NCI-H1694 (cell line): ENCODE results near the gene BRD7.
"Not testable (repeated sequence)": the region's sequence is repeated elsewhere in the genome, so short reads cannot be mapped to it uniquely, and the experiment has no call there.

ENCODE experiments used
- DNase-seq: peaks from one replicate; lab custom pipeline; 2025; lab: John Stamatoyannopoulos, UW

The BRD7 gene

DNA sequence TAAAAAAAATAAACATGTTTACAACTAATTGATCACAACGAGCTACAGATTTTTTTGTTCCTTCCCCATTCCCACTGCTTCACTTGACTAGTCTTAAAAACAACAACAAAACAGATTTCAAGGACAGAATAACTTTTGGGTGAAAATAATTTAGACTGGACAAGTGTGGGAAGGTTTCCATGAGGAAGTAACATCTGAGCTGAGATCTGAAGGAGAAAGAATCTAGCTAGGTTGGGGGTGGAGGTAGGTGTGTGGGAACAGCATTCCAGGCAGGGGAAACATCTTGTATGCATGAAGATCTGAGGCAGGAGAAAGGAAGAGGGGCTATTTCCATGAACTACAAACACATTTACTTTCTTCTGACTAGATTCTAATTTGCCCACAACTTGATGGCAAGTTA, 9.2 kb downstream of the BRD7 start:
- DNase-seq: no peak

GRCh38 chr16:50354629-50355456, 13.9 kb downstream of the BRD7 start:
- DNase-seq: no peak

- no peak for DNase-seq
These were observed 14.7 kb downstream of the BRD7 start for GRCh38 chr16:50354082-50354481.

DNA sequence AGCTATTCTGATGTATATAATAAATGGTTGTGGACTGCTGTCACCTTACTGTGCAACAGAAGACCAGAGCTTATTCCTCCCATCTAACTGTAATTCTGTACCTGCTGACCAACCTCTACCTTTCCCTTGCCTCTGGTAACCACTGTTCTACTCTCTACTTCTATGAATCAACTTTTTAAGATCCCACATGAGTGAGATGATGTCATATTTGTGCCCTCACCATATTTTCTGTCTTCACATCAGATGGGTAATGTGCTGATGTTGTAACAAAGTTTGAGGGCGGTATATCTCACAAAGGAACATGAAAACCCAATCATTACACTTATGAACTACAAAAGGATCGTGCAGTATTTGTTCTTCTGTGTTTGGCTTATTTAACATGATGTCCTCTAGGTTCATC, 16.8 kb downstream of the BRD7 start:
- DNase-seq: no peak

DNA sequence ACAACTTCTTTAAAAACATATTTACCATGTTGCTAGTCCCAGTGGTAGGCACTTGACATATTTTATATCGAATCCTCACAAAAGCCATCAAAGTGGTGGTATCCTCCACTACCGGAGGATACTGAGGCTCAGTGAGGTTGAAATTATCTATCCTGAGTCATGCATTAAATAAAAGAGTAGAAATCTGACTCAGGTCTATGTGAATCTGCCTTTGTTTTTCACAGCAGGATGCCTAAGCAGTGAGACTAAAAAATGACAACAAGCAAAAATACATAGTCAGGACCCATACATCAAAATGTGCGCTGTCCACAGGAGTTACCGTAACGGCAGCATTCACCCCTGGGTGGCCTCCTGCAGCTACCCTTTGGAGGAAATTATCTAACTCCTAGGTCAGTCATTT, 17.7 kb downstream of the BRD7 start:
- no peak for DNase-seq

- not testable (repeated sequence) for DNase-seq
These were observed 23.6 kb downstream of the BRD7 start for GRCh38 chr16:50345210-50345609.

- not testable (repeated sequence) for DNase-seq
These were observed 25.2 kb downstream of the BRD7 start for GRCh38 chr16:50343566-50343965.

- no peak for DNase-seq
These were observed 28.2 kb downstream of the BRD7 start for GRCh38 chr16:50340578-50340977.

DNA sequence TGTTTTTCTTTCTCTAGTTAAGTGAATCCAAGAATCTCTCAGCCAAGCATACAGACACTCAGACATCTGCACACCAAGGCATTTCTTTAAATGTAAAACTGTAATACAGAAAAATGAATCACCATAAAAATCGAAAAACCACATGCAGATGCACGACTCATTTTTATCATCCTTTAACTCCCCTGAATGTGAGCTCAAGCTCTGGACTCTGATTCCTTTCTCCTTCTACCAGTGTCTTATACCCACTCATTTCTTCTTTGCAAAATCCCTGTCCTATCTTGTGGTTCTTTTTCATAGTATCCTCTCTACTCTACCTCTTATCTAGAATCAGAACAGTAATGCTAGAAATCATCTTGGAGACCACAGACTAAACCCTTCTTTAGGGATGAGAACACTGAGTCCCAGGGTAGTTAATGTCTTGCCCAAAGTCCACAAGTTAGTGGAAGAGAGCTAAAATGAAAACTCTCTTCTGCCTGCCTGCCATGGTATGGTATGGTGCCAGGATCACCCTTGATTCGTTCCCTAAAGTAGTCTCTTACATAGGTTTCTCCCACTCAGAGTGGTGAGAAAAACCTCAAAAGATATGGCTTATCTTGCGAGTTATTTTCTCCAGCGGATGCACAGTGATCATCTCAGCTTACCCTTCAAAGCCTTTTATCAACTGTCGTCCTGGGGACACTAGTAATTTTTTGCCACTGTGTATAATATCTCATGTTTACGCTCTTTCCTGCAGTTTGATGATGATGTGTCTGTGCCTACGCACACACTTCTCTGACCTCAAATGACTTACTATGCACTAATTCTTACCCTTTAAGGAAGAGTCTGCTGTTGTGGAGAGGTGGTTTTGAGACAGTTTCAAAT, 30.2 kb downstream of the BRD7 start:
- DNase-seq: no peak

- no peak for DNase-seq
These were observed 31.9 kb downstream of the BRD7 start for GRCh38 chr16:50336884-50337283.

DNA sequence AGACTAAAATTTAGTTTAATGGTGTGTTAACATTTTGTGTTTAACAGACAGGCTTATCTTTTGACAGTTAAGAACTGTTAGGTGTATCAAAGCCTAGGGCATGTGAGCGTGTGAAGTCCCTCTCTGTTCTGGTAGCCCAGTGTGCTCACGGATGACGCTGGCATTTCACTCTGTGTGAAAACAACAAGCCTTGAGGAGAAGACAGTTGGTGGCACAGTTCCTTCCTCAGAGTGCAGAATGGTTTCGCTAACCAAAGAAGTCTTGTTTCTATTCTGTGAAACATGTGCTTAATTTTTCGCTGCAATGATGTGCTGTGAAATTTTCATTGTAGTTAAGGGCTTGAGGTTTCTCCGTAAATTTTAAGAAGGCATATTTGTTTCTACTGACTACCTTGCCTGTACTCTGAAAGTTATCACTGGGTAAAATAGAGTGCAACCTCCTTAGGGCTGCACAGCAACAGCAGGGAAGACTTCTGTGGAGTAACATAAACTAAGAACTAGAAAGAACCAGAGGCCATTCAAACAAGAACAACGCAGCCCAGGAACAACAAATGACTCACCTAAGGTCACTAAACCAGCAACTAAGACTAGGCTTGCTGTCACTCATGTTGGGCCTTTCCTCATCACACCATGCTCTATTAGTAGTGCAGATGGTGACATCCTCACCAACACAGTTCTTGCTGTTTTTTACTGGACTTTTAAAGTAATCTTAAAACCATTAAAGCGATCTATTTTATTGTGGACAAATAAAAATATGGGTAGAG, 33.4 kb downstream of the BRD7 start:
- no peak for DNase-seq

GRCh38 chr16:50334106-50334975, 34.4 kb downstream of the BRD7 start:
- DNase-seq: no peak

DNA sequence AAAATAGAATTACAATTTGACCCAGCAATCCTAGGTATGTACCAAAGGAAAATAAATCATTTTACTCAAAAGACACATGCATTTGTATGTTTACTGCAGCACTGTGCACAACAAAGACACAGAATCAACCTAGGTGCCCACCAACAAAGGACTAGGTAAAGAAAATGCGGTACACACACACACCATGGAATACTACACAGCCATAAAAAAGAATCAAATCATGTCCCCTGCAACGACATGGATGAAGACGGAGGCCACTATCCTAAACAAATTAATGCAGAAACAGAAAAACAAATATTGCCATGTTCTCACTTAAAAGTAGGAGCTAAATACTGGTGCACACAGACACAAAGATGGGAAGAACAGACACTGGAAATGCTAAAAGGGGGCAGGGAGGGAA, 36.2 kb downstream of the BRD7 start:
- DNase-seq: no peak

- DNase-seq: no peak
These were observed 37.2 kb downstream of the BRD7 start for GRCh38 chr16:50331570-50331969.

DNA sequence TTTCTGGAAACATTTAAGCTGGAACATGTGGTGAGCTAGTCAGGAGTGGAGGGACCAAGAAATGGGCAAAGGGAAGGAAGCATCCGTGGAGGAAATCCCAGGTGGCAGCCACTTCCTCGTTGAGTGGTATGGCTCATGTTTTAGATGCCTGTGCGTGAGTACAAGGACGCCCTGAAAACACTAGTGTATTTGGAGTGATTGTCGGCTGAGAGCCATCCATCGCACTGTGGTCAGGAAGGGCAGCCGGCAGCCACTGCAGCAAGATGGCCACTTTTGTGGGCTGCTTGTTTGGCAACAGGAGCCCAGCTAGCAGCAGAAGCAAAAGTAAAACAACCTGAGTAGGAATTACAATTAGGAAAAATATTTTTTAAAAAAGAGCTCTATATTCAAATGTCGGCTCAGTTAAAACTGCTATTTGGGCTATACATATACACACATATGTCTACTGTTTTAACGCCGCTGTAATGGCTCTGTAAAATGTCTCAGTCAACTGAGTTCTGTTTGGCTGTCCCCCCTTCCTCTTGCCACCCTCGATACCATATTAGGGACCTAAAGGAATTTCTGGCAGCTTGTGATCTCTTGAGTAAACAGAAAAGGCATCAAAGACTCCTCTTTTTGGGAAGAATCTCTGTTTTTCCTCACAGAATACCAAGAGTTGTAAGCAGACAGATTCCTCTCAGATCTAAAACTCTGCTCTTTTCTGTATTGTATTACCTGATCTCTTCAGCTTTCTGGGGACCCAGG, 39.2 kb downstream of the BRD7 start:
- DNase-seq: no peak

- DNase-seq: no peak
These were observed 41.8 kb downstream of the BRD7 start for GRCh38 chr16:50326835-50327465.

DNA sequence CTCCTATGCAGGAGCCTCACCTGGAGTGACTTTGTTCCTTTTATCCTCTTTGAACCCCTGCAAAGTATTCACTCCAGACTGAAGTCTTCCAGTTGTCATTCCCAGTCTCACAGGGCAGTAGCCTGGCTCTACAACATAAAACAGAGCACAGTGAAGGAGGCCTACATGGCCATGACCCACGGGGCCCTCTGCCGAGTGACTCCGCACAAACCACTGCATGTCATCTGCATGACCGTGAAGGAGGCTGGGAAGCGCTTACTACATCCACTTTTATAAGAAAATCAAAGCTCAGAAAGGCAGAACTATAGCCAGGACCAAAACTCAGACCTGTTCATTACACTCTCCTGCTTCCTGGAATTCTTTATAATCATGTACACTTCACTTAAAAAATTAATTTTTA, 42.5 kb downstream of the BRD7 start:
- no peak for DNase-seq

- DNase-seq: no peak
These were observed 44.4 kb downstream of the BRD7 start for GRCh38 chr16:50324345-50324744.

DNA sequence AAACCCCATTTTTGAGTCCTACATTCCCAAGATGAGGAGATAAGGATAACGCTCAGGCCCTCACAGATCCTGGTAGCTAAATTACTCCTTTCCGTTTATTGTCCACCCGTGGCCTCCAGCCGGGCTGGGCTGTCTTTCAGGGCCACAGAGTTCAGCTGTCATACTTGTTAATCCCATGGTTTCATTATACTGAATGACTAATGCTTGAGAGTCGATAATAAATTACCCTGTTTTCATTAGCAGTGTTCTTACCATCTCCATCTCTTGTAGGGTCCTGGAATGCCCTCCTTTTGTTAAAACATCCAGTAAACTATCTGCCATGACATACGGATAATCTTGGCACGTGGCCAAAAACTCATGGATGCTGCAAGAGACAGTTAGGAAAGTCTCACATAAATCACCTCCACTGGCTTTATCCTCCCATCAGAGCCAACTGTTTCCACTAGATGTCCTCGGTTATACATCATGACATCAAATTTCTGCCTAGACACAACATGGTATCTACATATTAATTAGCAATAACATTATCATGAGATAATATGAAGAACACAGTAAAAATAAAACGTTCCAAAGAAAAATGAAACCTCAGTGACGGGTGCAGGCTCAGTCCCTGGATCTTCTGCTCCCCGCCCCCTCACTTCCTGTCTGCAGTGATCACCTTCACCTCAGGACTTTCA, 45.3 kb downstream of the BRD7 start:
- DNase-seq: peak; percentile 67

- DNase-seq: no peak
These were observed 46.5 kb downstream of the BRD7 start for GRCh38 chr16:50322333-50322732.
